Psoas muscle (tissue), 8 donors: ENCODE data around the gene BST1. TPM values are rescaled to one million over a fixed set of nuclear protein-coding genes. Genes with fewer than 3 reads are reported as not detected.

Experiments used
- ATAC-seq, 4 donors: fragments of 200-7000 bp; cut with Tn5 transposase; one replicate each; pipeline ENCODE4 v1.9.1; 2020; ENCODE audit warnings: moderate library complexity in 3 of 4, mild to moderate bottlenecking in 2 of 4
- DNase-seq, 2 donors: peaks; one replicate each; pipeline ENCODE4 v3.0.0-alpha.2; 2020
- H3K27ac ChIP-seq: fragments of 200-600 bp; one replicate; pipeline ENCODE4 v1.8.0; 2022
- H3K27me3 ChIP-seq, 3 donors: fragments of 200-600 bp in 1 of 3; one replicate each; pipeline versions ENCODE4 v1.6.1 to v1.8.0; 2013 to 2022; ENCODE audit warnings: low read length in 2 of 3, mild to moderate bottlenecking in 2 of 3, moderate library complexity in 1 of 3; ENCODE audit not compliant: insufficient read depth in 3 of 3
- H3K36me3 ChIP-seq, 2 donors: fragments of 200-600 bp in 1 of 2; one replicate each; pipeline versions ENCODE4 v1.6.1 to v1.8.0; 2013 to 2022; ENCODE audit warnings: low read depth in 1 of 2, mild to moderate bottlenecking in 1 of 2, moderate library complexity in 1 of 2; ENCODE audit not compliant: insufficient read depth in 1 of 2
- H3K4me1 ChIP-seq: fragments of 200-600 bp; one replicate; pipeline ENCODE4 v1.8.0; 2022
- H3K4me3 ChIP-seq: fragments of 200-600 bp; one replicate; pipeline ENCODE4 v1.8.0; 2022; ENCODE audit warnings: mild to moderate bottlenecking
- H3K9me3 ChIP-seq: fragments of 200-600 bp; one replicate; pipeline ENCODE4 v1.8.0; 2022
- WGBS, 3 donors: extraction: QIAGEN DNeasy Blood & Tissue Kit; methylation state at CpG; one replicate each; pipeline versions ENCODE4 v1.1.6 to v1.1.7; 2013; 5-methylcytosine and 5-hydroxymethylcytosine counted together
- intact Hi-C, 2 donors: fragments of 100-400 bp; cut with DNase I; formaldehyde crosslinking; loops; one replicate each; pipeline versions ENCODE4 v1.11.0 to v1.14.2; 2022
- polyA plus RNA-seq, 3 donors: library from polyadenylated mRNA; stranded (reverse); fragments of 200-250 nt; gene quantifications; one replicate each; pipeline ENCODE4 v1.2.3, GENCODE V29; 2013
- total RNA-seq, 4 donors: library from RNA; stranded (reverse); fragmentation: NEBNext Ultra II Directional in 2 of 4; extraction: Animal tissue kit (Norgen Biotek cat#: 25700) in 2 of 4; gene quantifications; one replicate each; pipeline versions ENCODE4 v1.2.1 to v1.2.4, GENCODE V29; 2021 to 2023
- TF ChIP-seq, protein P1 (sequence below): fragments of 200-600 bp; IDR thresholded peaks from one replicate; pipeline ENCODE4 v1.8.0; 2022; ENCODE audit warnings: antibody characterized with exemption
- donor health status: healthy with polysubstance abuse.
- donor health status: DM: no; HTN: no; CAD: no; lungs with moderate emphysema.
- donor health status: Bipolar disorder and iron deficiency.
- donor health status: healthy.
- donor health status: DM: yes; HTN: yes; CAD: no.
- donor health status: DM: no; HTN: no; CAD: no.
- donor health status: DM: no; HTN: no; CAD: no.
- donor health status: DM: yes; HTN: yes; CAD: no.

BST1 gene
- total and polyA plus RNA-seq, 7 donors, result 0.98 to 2.1 (median 1.3) TPM

DNA sequence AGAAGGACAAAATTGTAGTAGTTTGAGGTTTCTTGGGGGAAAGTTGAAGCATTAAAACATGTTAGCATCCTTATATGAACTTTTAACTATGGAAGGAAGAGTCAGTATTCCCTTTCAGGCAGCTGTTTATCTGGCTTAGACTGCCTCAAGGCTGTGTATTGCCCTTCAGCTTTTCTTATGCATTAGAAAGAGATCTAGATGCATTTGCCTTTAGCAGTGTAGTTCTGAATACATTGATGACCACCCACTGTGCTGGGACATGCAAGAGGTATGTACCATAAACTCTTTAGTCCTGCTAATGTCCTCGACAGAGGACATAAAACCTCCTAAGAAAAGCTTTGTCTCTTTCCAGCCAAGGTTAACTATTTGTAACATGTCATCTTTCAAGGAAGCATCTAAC is 18.4 kb upstream of the BST1 start:
- peaks cover 22% of the 10 kb centered on the region for H3K4me1 ChIP-seq
- no peak overlapping the region for H3K27ac ChIP-seq
- TF ChIP-seq, protein P1, sequence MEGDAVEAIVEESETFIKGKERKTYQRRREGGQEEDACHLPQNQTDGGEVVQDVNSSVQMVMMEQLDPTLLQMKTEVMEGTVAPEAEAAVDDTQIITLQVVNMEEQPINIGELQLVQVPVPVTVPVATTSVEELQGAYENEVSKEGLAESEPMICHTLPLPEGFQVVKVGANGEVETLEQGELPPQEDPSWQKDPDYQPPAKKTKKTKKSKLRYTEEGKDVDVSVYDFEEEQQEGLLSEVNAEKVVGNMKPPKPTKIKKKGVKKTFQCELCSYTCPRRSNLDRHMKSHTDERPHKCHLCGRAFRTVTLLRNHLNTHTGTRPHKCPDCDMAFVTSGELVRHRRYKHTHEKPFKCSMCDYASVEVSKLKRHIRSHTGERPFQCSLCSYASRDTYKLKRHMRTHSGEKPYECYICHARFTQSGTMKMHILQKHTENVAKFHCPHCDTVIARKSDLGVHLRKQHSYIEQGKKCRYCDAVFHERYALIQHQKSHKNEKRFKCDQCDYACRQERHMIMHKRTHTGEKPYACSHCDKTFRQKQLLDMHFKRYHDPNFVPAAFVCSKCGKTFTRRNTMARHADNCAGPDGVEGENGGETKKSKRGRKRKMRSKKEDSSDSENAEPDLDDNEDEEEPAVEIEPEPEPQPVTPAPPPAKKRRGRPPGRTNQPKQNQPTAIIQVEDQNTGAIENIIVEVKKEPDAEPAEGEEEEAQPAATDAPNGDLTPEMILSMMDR, result no peak
- DNase-seq (no peak), ATAC-seq (no peak)
- H3K4me3 ChIP-seq, result no peak overlapping the region
- peaks cover 6 to 36% of the 10 kb centered on the region in 2 donors for H3K36me3 ChIP-seq
- no peaks in the 10 kb centered on the region for H3K27me3 ChIP-seq
- H3K9me3 ChIP-seq, result no peaks in the 10 kb centered on the region
- intact Hi-C loops, result no loop called here
- 73 to 81% (median 79%) methylated on average over 1 of the region's 1 CpG for WGBS, 3 donors

DNA sequence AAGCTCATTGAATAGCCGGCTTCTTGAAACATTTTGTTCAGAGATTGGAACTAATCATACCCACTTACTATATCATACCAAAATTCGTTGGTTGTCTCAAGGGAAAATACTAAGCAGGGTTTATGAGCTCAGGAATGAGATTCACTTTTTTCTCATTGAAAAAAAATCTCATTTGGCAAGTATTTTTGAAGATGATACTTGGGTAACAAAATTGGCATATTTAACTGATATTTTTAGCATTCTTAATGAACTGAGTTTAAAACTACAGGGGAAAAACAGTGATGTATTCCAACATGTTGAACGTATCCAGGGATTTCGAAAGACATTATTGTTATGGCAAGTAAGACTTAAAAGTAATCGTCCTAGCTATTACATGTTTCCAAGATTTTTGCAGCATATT is 14.8 kb upstream of the BST1 start:
- intact Hi-C loops, result no loop called here
- DNase-seq (no peak), ATAC-seq (no peak)
- no peaks in the 10 kb centered on the region for H3K27me3 ChIP-seq
- peaks cover 6 to 37% of the 10 kb centered on the region in 2 donors for H3K36me3 ChIP-seq
- no peaks in the 10 kb centered on the region for H3K9me3 ChIP-seq
- 51 to 66% (median 51%) methylated on average over 5 of the region's 5 CpGs for WGBS, 3 donors
- H3K4me3 ChIP-seq, result no peak overlapping the region
- no peak overlapping the region for H3K27ac ChIP-seq
- TF ChIP-seq, protein P1, result no peak
- peaks cover 9% of the 10 kb centered on the region for H3K4me1 ChIP-seq

DNA sequence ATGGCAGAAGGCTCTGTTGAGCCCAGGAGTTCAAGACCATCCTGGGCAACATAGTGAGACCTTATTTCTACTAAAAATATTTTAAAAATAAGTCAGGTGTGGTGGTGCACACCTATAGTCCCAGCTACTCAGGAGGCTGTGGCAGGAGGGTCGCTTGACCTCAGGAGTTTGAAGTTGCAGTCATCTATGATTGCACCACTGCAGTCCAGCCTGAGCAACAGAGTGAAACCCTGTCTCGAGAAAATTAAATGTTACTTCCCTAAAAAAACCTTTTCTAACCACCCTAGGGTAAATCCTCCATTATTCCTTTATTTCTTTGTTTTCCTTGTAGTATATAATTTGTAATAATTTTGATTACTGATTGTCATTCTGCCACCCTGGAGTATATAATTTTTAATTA is 13.3 kb upstream of the BST1 start:
- no peak overlapping the region for H3K4me3 ChIP-seq
- H3K4me1 ChIP-seq, result no peaks in the 10 kb centered on the region
- H3K27ac ChIP-seq, result no peak overlapping the region
- peaks cover 5 to 37% of the 10 kb centered on the region in 2 donors for H3K36me3 ChIP-seq
- no peaks in the 10 kb centered on the region for H3K9me3 ChIP-seq
- DNase-seq, result no peak
- H3K27me3 ChIP-seq, result no peaks in the 10 kb centered on the region
- intact Hi-C loops, result no loop called here
- 88 to 97% (median 95%) methylated on average over 2 of the region's 2 CpGs for WGBS, 3 donors
- ATAC-seq, result no peak
- TF ChIP-seq, protein P1, result no peak

DNA sequence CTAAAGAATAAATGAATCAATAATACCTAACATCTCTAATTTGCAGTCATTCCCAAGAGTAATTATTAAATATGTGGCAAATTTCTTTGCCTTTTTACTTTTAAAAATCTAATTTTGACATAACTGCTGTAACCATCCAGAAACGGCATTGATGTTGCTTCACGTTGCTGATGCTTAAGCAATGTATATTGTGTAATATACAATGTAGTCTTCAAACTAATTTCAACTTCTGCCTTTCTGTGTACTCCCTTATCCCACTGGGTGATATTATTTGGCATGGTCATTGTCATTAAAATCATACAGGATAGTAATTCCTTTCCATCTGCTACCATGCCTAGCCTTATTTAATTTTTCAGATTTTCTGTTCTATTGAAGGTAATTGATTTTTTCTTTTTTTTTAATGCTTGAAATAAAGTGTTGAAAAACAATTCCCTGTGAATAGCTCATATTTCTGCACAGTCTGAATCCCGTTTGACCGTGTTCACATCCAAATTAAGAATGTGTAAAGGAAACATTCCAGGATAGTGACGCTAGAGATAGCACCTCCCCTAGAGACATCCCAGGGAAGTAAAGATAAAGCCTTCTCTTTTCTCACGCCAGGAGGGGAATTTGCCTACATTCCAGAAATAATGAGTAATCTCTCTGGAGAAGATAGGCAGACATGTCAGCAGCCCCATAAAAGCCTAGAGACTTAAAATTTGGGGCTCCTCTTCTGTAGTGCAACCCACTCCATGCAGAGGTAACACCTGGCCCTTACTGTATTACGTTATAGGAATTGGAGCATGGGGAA is 12.7 kb upstream of the BST1 start:
- no peaks in the 10 kb centered on the region for H3K27me3 ChIP-seq
- ATAC-seq, result peak in 1 of 4 donors; percentile 48
- intact Hi-C loops, result no loop called here
- H3K27ac ChIP-seq, result no peak overlapping the region
- H3K4me3 ChIP-seq, result no peak overlapping the region
- 40 to 50% (median 50%) methylated on average over 7 of the region's 7 CpGs for WGBS, 3 donors
- TF ChIP-seq, protein P1, result no peak
- H3K36me3 ChIP-seq, result peaks cover 2 to 37% of the 10 kb centered on the region in 2 donors
- no peaks in the 10 kb centered on the region for H3K9me3 ChIP-seq
- DNase-seq, result no peak
- H3K4me1 ChIP-seq, result no peaks in the 10 kb centered on the region
